Measurements from ENCODE around the gene FAM53C. TPM values are rescaled to one million over a fixed set of nuclear protein-coding genes. Genes with fewer than 3 reads are reported as not detected.

The FAM53C gene
- total RNA-seq, 3 donors from 2014 or later (not counting 1 experiment from before 2014, with no cell fraction given), result 65.1 to 140 (median 73.6) TPM

DNA sequence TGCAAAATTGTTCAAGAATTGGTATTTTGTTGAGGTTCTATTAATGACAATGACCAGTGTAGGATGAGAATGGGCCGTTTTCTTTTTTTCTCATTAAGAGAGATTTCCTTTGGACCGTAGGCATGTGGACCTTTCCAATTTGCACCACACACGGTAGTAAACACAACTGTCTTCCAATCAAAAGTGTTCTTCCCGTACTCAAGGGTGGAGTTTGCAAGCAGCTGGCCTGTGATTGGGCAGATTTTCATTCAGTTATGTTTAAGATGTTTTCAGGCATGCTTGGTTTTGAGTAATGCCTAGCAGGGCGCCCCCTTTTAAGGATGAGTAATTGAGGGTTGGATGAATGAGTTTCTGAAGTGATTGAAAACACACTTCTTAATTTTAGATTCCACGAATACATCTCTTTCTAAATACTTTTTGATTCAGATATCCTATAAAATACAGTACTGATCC lies 16.9 kb downstream of the FAM53C start:
- peaks cover 7% of the 10 kb centered on the region for H3K36me3 Mint-ChIP-seq
- Histone ChIP-seq H3K4me3 (ENCODE audit: low read length) (no peak overlapping the region), H3K9me3 (ENCODE audit: control insufficient read depth, insufficient read depth, low read length) (peaks cover 3% of the 10 kb centered on the region), H3K36me3 (ENCODE audit: control insufficient read depth, insufficient read depth, low read length) (no peaks in the 10 kb centered on the region), H3K27me3 (ENCODE audit: control insufficient read depth, insufficient read depth, low read length) (no peaks in the 10 kb centered on the region), H3K4me1 (ENCODE audit: control insufficient read depth, insufficient read depth, low read length) (peaks cover 18% of the 10 kb centered on the region), H3K27ac (ENCODE audit: low read length) (peak overlapping the region; percentile 97)
- 21% methylated on average over 4 of the region's 6 CpGs for WGBS (ENCODE audit: insufficient coverage)
- TF ChIP-seq, protein P1, sequence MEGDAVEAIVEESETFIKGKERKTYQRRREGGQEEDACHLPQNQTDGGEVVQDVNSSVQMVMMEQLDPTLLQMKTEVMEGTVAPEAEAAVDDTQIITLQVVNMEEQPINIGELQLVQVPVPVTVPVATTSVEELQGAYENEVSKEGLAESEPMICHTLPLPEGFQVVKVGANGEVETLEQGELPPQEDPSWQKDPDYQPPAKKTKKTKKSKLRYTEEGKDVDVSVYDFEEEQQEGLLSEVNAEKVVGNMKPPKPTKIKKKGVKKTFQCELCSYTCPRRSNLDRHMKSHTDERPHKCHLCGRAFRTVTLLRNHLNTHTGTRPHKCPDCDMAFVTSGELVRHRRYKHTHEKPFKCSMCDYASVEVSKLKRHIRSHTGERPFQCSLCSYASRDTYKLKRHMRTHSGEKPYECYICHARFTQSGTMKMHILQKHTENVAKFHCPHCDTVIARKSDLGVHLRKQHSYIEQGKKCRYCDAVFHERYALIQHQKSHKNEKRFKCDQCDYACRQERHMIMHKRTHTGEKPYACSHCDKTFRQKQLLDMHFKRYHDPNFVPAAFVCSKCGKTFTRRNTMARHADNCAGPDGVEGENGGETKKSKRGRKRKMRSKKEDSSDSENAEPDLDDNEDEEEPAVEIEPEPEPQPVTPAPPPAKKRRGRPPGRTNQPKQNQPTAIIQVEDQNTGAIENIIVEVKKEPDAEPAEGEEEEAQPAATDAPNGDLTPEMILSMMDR (IDR thresholded peaks at IDR 0.05), result no peak
- H3K9me3 Mint-ChIP-seq, result peaks cover 0 to 5% of the 10 kb centered on the region in 2 donors
- peaks cover 48 to 50% of the 10 kb centered on the region in 2 donors for H3K4me1 Mint-ChIP-seq
- intact Hi-C loops (cut with micrococcal nuclease), result loop anchor here (5.0 kb wide), 1 partner anchor 178 kb away; the partner anchor contains the start of genes BRD8 and KIF20A
- H3K27ac Mint-ChIP-seq, result peak overlapping the region; percentile 94 to 97
- DNase-seq (peak; percentile 32 to 81), ATAC-seq (peak in 2 of 3 donors; percentile 27 to 35)
- peak overlapping the region; percentile 95 for H3K4me3 Mint-ChIP-seq
- H3K27me3 Mint-ChIP-seq (ENCODE audit: low read depth in 2 of 2), result no peaks in the 10 kb centered on the region

GRCh38 chr5:138359621-138360020 lies 21.6 kb downstream of the FAM53C start:
- H3K4me1 Mint-ChIP-seq, result peaks cover 42 to 43% of the 10 kb centered on the region in 2 donors

DNA sequence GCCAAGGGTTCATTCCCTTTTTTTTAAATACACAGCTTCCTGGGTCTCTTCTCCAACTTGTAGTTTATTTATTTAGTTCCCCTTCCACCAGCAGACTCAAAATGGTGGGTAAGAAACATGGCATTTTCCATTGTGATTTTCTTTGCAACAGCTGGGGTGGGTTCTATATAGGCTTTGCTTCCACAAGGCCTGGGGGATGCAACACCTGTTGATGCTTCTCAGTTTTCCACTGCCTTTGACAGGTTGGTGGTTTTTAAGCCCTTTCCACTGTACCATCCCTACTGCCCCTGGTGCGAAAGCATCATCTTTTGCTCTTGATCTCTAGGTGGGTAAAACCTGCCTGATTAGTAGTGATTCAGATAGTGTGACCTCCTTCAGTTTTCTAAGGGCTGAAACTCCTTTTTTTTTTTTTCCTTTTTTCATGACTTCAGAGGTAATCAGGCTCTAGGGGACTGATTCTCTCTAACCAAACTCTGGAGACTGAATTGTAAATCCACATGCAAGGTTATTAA lies 22.9 kb downstream of the FAM53C start:
- H3K36me3 Mint-ChIP-seq, result no peaks in the 10 kb centered on the region

More at GRCh38 chr5:138359621-138360020, 21.6 kb downstream of the FAM53C start:
- no peak for DNase-seq
- Histone ChIP-seq H3K4me1 (ENCODE audit: control insufficient read depth, insufficient read depth, low read length) (no peaks in the 10 kb centered on the region), H3K9me3 (ENCODE audit: control insufficient read depth, insufficient read depth, low read length) (no peaks in the 10 kb centered on the region), H3K36me3 (ENCODE audit: control insufficient read depth, insufficient read depth, low read length) (peaks cover 2% of the 10 kb centered on the region), H3K27ac (ENCODE audit: low read length) (no peak overlapping the region), H3K27me3 (ENCODE audit: control insufficient read depth, insufficient read depth, low read length) (no peaks in the 10 kb centered on the region), H3K4me3 (ENCODE audit: low read length) (no peak overlapping the region)
- TF ChIP-seq, protein P1 (IDR thresholded peaks at IDR 0.05), result no peak
- H3K27ac Mint-ChIP-seq, result peak overlapping the region in 1 of 2 donors; percentile 46
- no peaks in the 10 kb centered on the region for H3K9me3 Mint-ChIP-seq
- intact Hi-C loops (cut with micrococcal nuclease), result no loop called here
- WGBS (ENCODE audit: insufficient coverage), result no CpG with 5 or more reads among the region's 3 CpGs
- no peaks in the 10 kb centered on the region for H3K36me3 Mint-ChIP-seq
- no peak overlapping the region for H3K4me3 Mint-ChIP-seq
- no peak for ATAC-seq
- no peaks in the 10 kb centered on the region for H3K27me3 Mint-ChIP-seq (ENCODE audit: low read depth in 2 of 2)

More for the DNA sequence above, 22.9 kb downstream of the FAM53C start:
- Mint-ChIP-seq H3K27ac (peak overlapping the region; percentile 57 to 74), H3K9me3 (no peaks in the 10 kb centered on the region), H3K4me1 (peaks cover 31% of the 10 kb centered on the region in 2 donors), H3K27me3 (ENCODE audit: low read depth in 2 of 2) (no peaks in the 10 kb centered on the region), H3K4me3 (peak overlapping the region; percentile 13)
- ATAC-seq, result no peak
- no peak overlapping the region for H3K4me3 ChIP-seq (ENCODE audit: low read length)
- TF ChIP-seq, protein P1 (IDR thresholded peaks at IDR 0.05), result no peak
- WGBS (ENCODE audit: insufficient coverage), result no CpG with 5 or more reads among the region's 1 CpG
- H3K36me3 ChIP-seq (ENCODE audit: control insufficient read depth, insufficient read depth, low read length), result peaks cover 2% of the 10 kb centered on the region
- intact Hi-C loops (cut with micrococcal nuclease), result no loop called here
- H3K27ac ChIP-seq (ENCODE audit: low read length), result no peak overlapping the region
- no peaks in the 10 kb centered on the region for H3K4me1 ChIP-seq (ENCODE audit: control insufficient read depth, insufficient read depth, low read length)
- H3K27me3 ChIP-seq (ENCODE audit: control insufficient read depth, insufficient read depth, low read length), result no peaks in the 10 kb centered on the region
- DNase-seq, result no peak
- H3K9me3 ChIP-seq (ENCODE audit: control insufficient read depth, insufficient read depth, low read length), result no peaks in the 10 kb centered on the region

All from natural killer cell (primary cell).